Ecto neural progenitor cell (in vitro differentiated cells): ENCODE data around the gene C13orf46.

Experiments used
- DNase-seq: peaks from one replicate; pipeline ENCODE4 v3.0.0-alpha.2; 2018; ENCODE audit warnings: low spot score

C13orf46 gene

DNA sequence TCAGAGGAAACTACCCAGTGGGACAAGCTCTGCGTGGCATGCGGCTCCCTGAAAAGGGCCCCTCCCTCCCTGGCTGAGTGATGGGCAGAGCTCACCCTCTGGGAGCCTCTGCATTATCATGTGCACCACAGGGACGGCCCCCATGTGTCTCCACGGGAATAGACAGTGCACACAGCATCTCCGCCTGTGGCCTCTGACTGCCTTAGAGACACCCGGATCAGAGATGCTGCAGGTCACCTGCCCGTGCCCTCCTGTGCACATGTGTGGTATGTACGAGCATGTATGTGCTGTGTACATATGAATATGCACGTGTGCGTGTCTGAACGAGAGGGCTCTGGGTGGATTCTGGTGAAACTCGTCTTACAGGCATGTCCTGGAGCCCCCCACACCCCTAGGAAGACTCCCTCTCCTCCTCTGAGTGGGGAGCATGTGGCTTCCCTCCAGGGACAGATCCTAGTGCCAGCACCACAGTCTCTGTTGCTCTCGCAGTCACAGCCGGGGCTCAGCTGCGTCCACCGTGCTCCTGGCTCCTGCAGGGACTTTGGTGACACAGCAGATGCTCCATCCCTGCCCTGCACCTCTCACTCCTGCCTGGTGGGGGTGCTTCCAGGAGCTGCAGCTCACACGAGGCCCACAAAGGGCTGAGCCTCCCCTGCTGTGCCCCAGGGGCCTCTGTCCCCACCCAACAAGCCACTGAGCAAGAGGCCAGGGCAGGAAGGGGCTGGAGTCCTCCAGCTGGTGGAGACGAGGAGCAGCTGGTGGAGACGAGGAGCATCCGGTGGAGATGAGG, 19.6 kb downstream of the C13orf46 start:
- no peak for DNase-seq

DNA sequence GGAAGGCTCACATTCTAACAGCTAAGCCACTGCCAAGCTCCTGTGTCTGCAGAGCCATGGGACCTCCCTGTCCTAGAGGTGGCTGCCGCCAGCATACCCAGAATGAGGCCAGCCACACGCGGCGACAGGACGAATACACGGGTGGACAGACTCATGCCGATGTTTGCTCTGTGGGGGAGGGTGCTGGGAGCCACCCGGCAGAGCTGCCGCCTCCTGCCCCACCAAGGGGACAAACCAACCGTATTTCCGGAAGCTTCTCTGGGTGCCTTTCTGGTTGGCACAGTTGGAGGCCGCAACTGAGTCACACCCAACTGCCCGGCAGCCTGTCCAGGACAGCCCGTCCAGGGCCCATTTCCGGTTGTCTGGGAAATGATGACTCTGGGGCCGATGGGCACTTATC, 20.3 kb downstream of the C13orf46 start:
- DNase-seq = no peak

DNA sequence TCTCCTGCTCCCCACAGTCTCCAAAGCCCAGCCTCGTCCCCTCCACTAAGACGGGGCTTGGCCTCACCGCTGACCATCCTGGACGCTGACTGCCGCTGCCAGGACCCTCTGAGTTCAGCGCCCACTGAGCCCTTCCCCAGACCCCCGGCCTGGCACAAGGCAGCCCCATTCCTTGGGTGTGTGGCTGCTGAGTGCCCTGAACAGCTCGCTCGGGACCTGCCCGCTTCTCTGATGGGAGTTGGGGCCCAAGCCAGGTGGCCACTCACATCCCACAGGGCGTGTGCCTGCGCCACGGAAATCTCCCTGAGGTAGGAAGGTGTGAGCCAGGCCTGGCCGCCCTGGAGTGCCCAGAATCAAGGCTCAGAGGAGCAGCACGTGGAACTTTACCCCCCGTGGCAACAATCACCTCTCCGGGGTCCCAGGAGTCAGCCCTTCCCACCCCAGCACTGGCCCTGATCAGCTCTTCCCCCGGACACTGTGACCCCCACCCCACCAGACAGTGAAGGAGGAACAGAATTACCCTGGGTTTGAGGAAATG, 20.8 kb downstream of the C13orf46 start:
- DNase-seq = no peak

DNA sequence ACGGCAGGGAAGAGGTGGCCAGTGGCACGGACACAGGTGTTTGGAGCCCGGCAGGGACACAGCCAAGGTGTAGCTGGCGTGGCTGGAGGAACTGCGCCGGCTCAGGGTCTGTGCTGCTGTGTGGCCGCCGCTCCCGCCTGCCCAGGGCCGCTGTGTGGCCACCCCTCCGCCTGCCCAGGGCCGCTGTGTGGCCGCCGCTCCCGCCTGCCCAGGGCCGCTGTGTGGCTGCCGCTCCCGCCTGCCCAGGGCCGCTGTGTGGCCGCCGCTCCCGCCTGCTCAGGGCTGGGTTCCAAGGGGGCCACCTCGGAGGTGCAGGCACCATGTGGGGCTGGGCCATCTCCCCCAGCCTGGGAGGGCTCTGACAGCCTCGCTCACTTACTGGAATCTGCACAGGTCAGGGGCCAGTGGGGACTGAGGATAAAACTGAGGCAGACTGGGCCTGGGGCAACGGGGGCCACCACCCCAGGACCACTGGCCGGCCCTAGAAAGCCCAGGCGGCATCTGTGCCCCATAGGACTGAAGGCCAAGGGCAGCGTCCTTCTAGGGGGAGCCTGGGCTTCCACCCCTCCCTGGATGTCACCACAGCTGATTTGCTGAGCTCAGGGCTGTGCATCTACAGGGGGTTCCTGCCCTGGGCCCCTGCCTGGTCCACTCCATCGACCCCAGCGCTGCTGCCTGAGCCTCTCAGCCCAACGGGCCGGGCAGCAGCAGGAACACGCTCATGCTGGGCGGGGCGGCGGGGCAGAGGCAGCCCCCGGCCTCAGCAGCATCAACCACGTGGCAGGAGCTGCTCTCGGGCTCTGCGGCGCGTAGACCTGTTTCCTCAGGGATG, 21.5 kb downstream of the C13orf46 start:
- DNase-seq = no peak

DNA sequence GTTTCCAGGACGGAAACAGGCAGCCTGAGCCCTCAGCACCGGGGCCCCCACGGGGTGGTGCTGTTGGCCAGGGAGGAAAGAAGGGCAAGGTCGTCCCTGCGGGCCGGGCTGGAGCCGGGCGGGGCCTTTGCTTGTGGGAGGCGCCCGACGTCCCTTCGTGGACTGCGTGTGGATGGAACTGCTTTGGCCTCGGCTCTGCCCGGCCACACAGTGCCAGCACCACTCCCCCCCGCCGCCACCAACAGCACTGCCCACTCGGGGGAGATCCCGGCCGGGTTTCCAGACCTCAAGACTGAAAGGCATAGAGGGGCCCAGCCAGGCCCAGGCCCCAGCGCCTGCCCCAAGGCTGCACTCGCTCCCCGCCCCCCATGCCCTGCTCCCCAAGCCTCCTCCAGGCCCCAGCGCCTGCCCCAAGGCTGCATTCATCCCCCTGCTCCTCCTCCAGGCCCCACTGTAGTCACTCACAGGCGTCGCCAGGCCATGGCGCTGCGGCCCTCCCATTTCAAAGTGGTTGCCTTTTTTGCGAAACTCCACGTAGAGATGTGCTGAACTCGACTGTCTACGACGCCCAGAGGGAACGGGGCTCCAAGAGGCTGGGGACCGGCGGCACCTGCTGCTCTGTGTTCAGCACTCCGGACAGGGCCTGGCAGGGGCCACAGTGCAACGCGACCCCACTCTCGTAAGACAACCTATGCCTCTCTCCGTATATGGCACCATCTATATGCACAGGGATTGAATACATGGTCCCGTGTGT, 22.5 kb downstream of the C13orf46 start:
- peak; percentile 69 for DNase-seq

DNA sequence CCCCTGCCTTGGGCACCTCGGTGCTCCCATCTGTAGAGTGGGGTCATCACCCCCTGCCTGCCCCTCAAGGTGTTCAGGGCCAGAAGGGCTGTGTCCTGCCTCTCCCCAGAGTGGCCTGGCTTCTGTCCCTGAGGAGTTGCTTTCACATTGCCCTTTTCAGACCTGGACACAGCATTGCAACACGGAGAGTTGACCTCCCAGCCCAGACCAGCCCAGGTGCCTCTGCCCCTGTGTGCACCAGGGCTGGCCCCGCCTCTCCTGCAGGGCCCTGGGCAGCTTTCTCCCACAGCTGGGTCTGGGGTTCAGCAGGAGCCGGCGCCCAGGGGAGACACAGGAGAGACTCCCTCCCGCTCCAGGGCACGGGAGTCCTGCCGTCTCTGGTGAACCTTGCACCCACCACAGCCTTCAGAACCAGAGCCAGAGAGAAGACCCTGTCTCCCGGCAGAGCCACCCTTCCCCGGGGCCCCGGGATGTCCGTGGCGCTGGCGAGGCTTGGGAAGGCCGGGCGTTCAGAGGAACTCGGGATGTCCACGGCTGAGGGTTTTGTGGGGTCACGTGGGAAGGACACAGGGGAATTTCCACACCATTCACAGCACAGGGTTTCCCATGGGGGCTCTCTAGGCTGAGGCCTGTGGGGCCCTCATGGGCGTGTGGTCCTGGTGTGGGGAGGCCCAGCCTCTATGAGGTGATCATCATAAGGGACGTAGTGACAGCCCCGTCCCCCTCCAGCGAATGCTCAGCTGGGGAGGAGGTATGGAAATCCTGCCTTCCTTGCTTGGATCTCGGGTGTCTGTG, 23.2 kb downstream of the C13orf46 start:
- DNase-seq = no peak

DNA sequence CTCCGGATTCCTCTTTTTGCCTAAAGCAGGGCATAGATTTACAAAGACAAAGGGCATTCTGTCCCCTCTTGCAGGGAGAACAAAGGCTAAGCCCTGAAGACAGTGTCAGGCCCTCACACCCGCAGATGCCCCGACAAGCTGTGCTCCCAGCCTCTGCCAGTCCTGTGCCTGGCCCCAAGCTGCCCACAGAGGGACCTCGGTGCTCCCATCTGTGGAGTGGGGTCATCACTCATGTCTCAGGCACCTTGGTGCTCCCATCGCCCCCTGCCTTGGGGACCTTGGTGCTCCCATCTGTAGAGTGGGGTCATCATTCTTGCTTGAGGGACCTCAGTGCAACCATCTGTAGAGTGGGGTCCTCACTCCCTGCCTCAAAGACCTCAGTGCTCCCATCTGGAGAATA, 24.3 kb downstream of the C13orf46 start:
- no peak for DNase-seq

DNA sequence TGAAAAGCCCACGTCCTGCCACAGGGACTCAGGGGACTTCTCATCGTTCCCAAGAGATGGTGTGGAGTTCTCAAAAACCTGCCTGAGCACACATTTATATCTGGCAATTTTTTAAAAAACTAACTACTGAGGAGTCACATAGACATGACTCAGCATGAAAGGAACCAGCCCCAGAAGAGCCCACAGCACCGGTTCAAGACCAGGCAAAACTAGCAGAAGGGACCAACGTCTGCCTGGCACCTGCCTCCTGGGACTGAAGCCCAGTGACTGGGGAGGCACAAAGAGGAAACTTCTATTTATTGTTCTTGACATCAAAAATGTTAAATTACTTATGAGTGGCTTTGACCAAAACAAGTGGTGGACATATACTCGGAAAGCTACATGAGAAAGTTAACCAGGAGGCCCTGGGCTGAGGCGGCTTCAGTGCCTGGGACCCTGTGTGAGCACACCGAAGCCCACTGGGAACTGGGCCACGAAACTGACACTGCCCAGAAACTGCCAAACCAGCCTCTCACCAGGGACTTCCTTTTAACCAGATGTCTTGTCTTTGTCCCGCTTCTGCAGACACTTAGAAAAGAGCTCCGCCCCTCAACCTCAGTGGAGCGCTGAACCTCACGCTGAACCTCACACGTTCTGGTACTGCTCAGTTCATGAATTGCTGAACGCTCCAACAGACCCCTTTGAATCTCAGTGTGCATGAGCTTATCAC, 25.7 kb downstream of the C13orf46 start:
- no peak for DNase-seq

DNA sequence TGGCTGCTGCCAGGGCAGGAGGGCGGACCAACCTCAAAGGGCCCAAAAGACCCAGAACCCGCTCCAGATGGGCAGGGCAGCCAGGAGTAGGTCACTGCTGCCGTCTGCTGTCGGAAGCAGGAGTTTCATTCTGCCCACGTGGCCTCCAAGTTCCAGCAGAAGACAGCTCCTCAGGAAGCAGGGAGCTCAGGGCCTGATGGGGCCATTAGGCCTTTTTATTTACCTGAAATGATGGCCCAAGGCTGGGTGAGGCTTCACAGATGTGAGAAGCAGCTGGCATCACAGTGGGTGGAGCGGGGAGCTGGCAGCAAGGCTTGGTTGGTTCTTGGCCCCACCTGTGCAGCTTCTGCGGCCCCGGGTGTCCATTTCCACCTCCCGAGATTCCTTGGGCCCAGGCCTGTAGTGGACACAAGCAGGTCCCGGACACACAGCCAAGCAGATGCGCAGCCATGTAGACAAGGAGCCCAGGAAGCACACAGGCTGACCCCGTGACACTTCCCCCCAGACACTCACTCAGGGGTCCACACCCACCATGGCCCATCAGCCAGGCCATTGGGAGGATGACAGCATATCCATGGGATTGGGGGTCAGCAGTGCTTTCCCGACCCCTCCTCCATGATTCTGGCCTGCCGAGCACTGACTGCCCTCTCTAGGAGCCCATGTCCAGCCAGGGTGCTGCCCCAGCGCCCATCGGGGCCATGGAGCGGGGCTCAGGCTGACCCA, 26.4 kb downstream of the C13orf46 start:
- DNase-seq = no peak

DNA sequence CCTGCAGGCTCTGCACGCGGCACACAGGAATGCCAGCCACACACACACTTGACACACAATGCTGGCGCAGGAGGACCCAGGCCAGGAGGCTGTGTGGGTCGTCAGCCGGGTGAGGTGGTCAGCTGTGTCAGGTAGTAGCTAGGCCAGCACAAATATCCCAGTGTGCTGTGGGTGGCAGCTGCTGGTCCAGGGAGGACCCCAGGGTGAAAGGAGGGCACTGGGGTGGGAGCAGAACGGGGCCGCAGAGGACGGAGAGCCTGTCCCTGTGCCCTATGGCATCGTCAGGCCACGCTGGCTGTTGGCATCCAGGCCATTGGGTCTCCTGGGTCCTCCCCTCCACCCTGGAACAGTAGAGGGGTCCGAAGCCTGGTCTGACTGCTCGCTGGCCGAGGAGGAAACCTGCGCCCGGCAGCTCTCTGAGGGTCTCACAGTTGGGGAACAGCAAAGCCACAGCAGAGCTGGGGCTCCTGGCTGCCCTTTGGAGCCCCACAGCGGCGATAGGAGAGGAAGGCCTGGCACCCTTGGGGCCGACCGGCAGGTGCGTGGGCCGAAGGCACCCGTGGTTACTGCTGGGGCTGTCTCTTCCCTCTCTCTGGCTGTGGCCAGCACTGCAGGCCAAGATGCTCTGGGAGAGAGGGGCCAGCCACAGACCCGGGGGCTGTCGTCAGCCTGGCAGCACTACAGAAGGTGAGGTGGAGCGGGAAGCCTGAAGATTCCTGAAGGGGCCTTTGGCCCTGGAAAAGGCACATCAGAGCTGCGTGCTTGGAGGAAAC, 27.3 kb downstream of the C13orf46 start:
- DNase-seq = no peak

DNA sequence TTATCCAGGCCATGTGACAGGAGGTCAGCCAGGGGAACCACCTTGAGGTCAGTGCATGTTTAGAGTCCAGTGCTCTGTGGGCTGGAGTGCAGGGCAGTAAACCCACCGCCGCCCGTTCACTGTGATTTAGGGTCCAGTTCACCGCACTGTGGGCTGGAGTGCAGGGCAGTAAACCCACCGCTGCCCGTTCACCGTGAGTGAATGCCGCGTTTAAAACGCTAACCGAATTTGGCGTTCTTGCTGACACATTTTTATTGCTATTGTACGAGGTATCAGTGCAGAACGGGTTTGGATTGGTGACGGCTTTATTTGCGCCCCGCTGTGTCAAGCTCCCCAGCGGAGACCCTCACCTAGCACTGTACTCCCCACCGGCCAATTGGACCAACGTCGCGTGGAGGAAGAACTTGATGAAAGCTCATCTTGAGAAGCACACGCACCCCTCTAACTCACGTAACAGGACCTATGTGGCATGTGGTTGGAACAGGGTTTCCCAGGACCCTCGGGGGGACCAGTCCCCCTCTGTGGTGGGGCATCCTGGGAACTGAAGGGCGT, 27.9 kb downstream of the C13orf46 start:
- no peak for DNase-seq

DNA sequence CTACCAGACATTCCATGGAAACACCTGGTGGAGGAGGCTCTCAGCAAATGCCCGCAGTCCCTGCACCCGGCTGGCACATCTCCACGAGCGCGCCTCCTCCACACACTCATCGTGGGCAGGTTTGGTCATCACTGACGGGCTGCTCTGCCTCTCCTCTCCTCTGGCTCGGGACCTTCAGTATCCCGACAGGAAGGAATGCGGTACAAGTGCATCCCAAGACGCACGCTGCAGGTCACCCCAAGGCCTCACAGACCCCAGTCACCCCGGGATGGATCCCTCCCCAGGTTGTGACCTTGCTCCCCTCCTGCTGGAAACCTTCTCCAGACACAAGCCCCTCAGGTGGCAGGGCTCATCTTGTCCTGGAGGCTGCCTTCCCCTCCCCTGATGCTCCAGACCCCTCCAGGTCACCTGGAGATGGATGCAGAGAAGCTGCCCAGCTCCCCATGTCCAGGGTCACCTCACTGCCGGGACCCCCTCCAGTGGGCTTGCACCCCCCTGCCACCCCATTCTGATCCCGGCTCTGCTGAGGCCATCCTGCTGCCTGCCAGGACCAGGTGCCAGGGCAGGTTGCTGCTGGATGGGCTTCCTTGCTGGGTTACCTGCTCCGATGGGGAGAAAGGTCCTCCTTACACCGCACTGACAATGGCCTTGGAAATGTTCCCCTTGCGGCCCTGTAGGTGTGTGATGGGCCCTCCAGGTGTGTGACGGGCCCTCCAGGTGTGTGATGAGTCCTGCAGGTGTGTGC, 29.9 kb downstream of the C13orf46 start:
- no peak for DNase-seq

DNA sequence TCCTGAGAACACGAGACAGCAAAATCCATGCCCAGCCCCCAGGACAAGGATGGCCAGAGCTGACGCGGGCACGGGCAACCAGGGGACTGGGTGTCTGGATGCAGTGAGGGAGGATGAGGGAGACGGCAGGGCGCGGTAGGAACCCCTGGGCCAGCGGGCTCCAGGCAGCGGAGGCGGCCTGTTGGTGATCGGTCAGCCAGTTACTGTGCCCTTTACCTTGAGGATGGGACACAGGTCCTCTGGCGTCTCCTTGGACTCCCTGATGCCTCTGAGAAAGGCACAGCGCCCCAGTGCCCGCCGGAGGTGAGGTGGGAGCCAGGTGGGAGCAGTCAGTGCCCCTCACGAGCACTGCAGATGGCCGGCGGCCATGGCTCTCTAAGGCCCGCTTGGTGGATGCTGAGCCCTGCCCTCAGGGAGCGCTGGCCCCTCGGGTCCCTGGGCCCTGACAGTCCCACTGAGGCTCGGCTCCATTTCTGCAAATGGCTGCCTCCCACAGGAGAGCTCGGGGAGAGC, 31.2 kb downstream of the C13orf46 start:
- DNase-seq = no peak

DNA sequence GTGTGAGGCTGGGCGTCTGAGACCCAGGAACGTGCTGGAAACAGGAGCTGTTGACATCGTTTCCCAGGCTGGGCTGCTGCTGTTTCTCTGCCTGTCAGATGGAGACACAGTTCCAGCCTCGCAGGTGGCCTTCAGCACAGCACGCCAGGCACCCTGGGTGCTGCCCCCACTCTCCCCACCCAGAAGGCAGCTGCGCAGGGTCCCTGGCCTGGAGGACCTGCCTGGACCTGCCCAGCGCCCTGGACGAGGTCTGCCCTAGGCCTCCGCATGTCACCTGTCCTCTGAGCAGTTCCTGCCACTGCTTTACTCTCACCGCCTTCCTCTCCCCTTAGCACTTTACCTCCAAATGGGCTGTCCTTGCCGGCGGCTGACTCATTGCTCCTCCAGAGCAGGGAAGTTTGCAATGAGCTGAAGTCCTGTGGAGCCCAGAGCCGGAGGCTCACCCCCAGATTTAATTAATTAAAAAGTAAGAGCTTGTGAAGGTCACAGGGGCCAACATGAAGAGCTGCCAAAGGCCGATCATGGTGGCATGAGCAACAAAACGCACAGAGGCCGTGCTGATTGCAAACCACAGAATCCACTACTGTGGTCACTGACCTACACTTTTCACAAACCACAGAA, 32.2 kb downstream of the C13orf46 start:
- DNase-seq = no peak

DNA sequence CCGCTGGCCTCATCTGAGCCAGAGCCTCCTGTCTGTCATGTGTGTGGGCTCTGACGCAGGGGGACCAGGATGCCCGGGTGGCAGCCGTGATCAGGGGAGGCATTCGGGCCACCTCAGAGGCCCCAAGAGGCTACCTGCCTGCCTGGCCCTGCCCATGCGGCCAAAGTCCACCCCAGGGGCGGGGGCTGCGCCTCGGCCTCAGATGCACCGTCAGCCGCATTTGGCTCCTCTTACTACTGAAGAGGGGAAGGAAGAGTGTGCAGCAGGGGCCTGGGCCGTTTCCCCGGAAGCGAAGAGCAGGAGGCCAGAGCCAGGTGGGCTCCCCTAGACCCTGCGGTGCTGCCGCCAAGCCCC, 34.0 kb downstream of the C13orf46 start:
- no peak for DNase-seq

DNA sequence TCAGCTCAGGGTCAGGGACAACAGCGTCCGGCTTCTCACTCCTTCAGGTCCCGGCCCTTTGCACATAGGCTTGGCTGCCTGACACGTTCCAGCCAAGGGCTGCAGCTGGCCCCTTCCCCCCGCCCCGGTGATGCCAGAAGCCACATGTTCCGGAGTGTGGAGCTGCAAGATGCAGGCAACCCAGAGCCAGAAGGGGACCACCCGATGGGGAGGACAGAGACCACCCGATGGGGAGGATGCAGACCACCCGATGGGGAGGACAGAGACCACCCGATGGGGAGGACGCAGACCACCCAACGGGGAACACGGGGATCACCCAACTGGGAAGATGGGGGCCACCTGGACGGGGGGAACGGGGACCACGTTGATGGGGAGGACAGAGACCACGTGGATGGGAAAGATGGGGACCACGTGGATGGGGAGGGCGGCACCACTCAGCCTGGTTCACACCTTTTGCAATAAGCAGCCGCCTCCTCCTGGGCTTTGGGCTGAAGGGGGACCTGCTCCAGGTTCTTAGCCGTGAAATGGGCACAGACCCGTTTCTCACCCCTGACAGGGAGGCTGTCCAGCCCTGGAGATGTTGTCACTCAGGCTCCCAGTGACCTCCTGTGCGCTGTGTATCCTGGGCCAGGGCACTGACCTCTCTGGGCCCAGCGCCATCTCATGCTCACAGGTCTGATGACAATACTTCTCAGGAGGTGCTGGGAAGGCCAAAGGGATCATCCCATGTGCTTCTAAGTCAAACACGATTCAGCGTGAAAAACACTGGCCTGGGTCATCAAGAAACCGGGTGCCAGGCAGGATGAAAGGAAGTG, 34.5 kb downstream of the C13orf46 start:
- DNase-seq = no peak

DNA sequence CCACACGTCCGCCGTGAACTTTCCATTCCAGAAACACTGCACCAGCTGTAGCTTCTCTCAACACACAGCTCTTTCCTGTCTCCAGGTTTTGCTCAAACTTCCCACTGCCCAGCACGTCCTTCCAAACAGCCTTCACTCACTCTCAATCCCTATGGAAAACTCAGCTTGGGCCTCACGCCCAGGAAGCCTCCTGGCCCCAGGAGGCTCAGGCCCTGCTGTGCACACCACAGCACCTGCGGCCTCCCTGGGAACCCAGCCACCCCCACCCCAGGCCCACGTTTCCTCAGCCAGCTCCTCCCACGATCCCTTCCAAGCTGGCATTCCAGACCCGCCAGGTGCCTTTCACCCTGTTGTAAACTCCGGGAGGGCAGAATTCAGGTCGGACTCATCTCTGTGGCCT, 35.2 kb downstream of the C13orf46 start:
- no peak for DNase-seq
